AG04450 (cell line): ENCODE measurements around the gene RAF1. TPM values are rescaled to one million over a fixed set of nuclear protein-coding genes. Genes with fewer than 3 reads are reported as not detected.

ENCODE experiments used
- CTCF ChIA-PET: fragments of 300-600, 350-600 bp; formaldehyde crosslinking; extraction: SDS; loops from one replicate; lab custom pipeline; 2022; ENCODE audit warnings: antibody characterized with exemption, inconsistent platforms; lab: Charles Lee
- POLR2A ChIA-PET: fragments of 350-600 bp; formaldehyde crosslinking; extraction: SDS; loops from one replicate; lab custom pipeline; 2021; ENCODE audit warnings: antibody characterized with exemption, inconsistent platforms; lab: Yijun Ruan, JAX
- DNase-seq: peaks from one replicate; pipeline ENCODE4 v3.0.0-alpha.2; 2011; ENCODE audit warnings: low read depth, low spot score
- H3K27ac ChIP-seq: one replicate; pipeline ENCODE4 v1.5.1; 2012; ENCODE audit warnings: low read depth, low read length, control low read depth
- H3K27me3 ChIP-seq: one replicate; pipeline ENCODE4 v1.6.0; 2012; ENCODE audit warnings: low read length; ENCODE audit not compliant: control insufficient read depth, insufficient read depth
- H3K4me3 ChIP-seq: 2 replicates; pipeline ENCODE4 v1.5.1; 2011; ENCODE audit warnings: mild to moderate bottlenecking, low read depth, low read length, control low read depth
- H3K9me3 ChIP-seq: 2 replicates; pipeline ENCODE4 v1.5.1; 2012; ENCODE audit warnings: low read length; ENCODE audit not compliant: control insufficient read depth, insufficient read depth
- CTCF ChIP-seq: IDR thresholded peaks from 2 replicates; pipeline ENCODE4 v1.5.1; 2011; ENCODE audit warnings: low read depth, low read length, control low read depth, inconsistent platforms
- polyA plus RNA-seq: library from polyadenylated mRNA; depleted of rRNA; stranded (reverse); fragments of >200 nt; gene quantifications from 2 replicates; pipeline ENCODE4 v1.2.3, GENCODE V29; 2011

The RAF1 gene
- polyA plus RNA-seq, 1 experiment = 140 TPM

- Histone ChIP-seq H3K4me3 (peak within 1 kb of the TSS; percentile 81), H3K27ac (peak within 1 kb of the TSS; percentile 94), H3K27me3 (no peaks in the 10 kb centered on the region), H3K9me3 (no peaks in the 10 kb centered on the region; the same call in 1 of the 2 replicates)
- TF ChIP-seq CTCF = no peak
- peak; percentile 27 for DNase-seq
- ChIA-PET CTCF (no interaction called here), POLR2A (interaction anchor here (0.6 to 1.1 kb wide), 3 partner anchors 19 to 466 kb away, joined by 3 to 4 read pairs (median 3); no protein-coding TSS in a partner anchor)
Measured at GRCh38 chr3:12556690-12557472, 107.0 kb downstream of the RAF1 start, which contains the start of gene MKRN2. Gene MKRN2, plus strand, starts transcription at chr3:12557087. Its CDS starts 64 bp downstream, at chr3:12557151.

GRCh38 chr3:12556314-12556689 is 107.6 kb downstream of the RAF1 start:
- DNase-seq = no peak
- POLR2A ChIA-PET = interaction anchor here (0.6 to 1.1 kb wide), 3 partner anchors 20 to 466 kb away, joined by 3 to 4 read pairs (median 3); no protein-coding TSS in a partner anchor
- peak overlapping the region; percentile 80 for H3K27ac ChIP-seq
- no peaks in the 10 kb centered on the region for H3K27me3 ChIP-seq
- TF ChIP-seq CTCF = no peak
- H3K4me3 ChIP-seq = peak overlapping the region; percentile 81
- CTCF ChIA-PET = no interaction called here
- H3K9me3 ChIP-seq = no peaks in the 10 kb centered on the region; the same call in 1 of the 2 replicates

DNA sequence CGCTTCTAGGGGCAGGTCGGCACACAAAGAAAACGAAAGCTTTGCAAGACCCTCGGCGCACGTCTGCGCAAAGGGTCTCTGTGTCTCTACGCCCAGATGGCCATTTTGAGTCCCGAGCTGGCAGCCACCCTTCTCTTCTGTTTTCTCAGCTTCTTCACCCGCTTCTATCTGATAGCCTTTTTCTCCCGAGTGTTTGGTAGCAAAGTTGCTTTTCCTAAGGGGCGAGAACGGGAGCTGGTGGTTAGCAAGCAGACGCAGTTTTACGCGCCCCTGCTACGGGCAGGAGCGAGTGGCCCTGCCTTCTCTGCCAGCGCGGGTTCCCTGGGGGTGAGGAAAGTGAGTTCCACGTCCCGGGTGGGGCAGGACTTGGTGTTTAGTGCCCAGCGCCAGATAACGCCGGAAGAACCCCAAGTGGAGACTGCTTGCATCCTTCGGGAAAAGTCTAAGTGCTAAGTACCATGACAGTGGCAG is 110.0 kb downstream of the RAF1 start:
- no peak for TF ChIP-seq CTCF
- H3K27me3 ChIP-seq = no peaks in the 10 kb centered on the region
- H3K4me3 ChIP-seq = peak overlapping the region; percentile 60
- ChIA-PET CTCF (interaction anchor here (0.5 to 1.4 kb wide), 5 partner anchors 25 to 419 kb away, joined by 3 read pairs; no protein-coding TSS in a partner anchor), POLR2A (no interaction called here)
- H3K27ac ChIP-seq = peak overlapping the region; percentile 52
- H3K9me3 ChIP-seq = no peaks in the 10 kb centered on the region; the same call in 1 of the 2 replicates
- DNase-seq = no peak

DNA sequence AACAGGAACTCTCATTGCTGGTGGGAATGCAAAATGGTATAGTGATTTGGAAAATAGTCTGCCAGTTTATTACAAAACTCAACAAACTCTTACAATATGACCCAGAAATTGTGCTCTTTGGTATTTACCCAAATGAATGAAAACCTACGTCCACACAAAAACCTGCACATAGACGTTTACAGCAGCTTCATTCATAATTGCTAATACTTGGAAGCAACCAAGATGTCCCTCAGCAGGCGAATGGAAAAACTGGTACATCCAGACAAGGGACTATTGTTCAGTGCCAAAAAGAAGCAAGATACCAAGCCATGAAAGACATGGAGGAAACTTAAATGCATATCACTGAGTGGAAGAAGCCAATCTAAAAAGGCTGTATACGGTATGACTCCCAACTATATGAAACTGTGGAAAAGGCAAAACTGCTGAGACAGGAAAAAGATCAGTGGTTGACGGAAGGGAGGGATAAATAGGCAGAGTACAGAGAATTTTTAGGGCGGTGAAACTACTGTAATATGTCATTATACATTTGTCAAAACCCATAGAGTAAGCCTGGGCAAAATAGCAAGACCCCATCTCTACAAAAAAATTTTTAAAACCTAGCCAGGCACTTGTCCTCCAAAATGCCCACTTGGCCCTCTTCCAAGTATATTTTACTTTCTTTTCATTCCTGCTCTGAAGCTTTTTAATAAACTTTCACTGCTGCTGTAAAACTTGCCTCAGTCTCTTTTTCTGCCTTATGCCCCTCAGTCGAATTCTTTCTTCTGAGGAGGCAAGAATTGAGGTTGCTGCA is 113.8 kb downstream of the RAF1 start:
- Histone ChIP-seq H3K4me3 (no peak overlapping the region), H3K27me3 (no peaks in the 10 kb centered on the region), H3K9me3 (no peaks in the 10 kb centered on the region), H3K27ac (no peak overlapping the region)
- no peak for DNase-seq
- CTCF ChIA-PET = no interaction called here
- POLR2A ChIA-PET = no interaction called here
- no peak for TF ChIP-seq CTCF
